Measurements from ENCODE around the gene DAPK1. TPM values are rescaled to one million over a fixed set of nuclear protein-coding genes. Genes with fewer than 3 reads are reported as not detected.

Gene DAPK1
- polyA plus RNA-seq, 2 of the 4 experiments (the other 2 are of a cell fraction) = 55.2 to 67.2 TPM

- no peak for TF ChIP-seq EHF (CRISPR knock-in tag; IDR thresholded peaks at IDR 0.05)
These were observed 116.7 kb downstream of the DAPK1 start (continued) for GRCh38 chr9:87614397-87614796.

- WGBS (ENCODE audit: missing lambda C conversion rate) = 89% methylated on average over 6 of the region's 6 CpGs
- no peak overlapping the region; a peak in 1 of 6 replicates for H3K27ac ChIP-seq
- TF ChIP-seq MYC (IDR thresholded peaks at IDR 0.05; ENCODE audit: borderline replicate concordance, low read length) (no peak), ZNF302 (CRISPR knock-in tag; IDR thresholded peaks at IDR 0.05) (no peak), REST (IDR thresholded peaks at IDR 0.05) (no peak), FOSB (CRISPR knock-in tag; IDR thresholded peaks at IDR 0.05) (no peak), HEYL (CRISPR knock-in tag; IDR thresholded peaks at IDR 0.05) (no peak), ZSCAN20 (CRISPR knock-in tag; IDR thresholded peaks at IDR 0.05) (no peak), USF2 (IDR thresholded peaks at IDR 0.05) (no peak), RNF2 (IDR thresholded peaks at IDR 0.05; ENCODE audit: borderline replicate concordance, low read depth) (no peak), CHD4 (IDR thresholded peaks at IDR 0.05; ENCODE audit: borderline replicate concordance) (no peak), GATA3 (IDR thresholded peaks at IDR 0.05; ENCODE audit: borderline replicate concordance) (no peak), SREBF2 (IDR thresholded peaks at IDR 0.05) (no peak)
- TF ChIP-seq, protein P1, sequence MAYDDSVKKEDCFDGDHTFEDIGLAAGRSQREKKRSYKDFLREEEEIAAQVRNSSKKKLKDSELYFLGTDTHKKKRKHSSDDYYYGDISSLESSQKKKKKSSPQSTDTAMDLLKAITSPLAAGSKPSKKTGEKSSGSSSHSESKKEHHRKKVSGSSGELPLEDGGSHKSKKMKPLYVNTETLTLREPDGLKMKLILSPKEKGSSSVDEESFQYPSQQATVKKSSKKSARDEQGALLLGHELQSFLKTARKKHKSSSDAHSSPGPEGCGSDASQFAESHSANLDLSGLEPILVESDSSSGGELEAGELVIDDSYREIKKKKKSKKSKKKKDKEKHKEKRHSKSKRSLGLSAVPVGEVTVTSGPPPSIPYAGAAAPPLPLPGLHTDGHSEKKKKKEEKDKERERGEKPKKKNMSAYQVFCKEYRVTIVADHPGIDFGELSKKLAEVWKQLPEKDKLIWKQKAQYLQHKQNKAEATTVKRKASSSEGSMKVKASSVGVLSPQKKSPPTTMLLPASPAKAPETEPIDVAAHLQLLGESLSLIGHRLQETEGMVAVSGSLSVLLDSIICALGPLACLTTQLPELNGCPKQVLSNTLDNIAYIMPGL (CRISPR knock-in tag; IDR thresholded peaks at IDR 0.05; ENCODE audit: borderline replicate concordance) = no peak
- FAIRE-seq (no peak), DNase-seq (ENCODE audit: low read depth in 1 of 2, low spot score in 1 of 2) (no peak), ATAC-seq (no peak)
- POLR2A ChIA-PET = no interaction called here
- CTCF ChIA-PET = interaction anchor here (1.0 kb wide), 1 partner anchor 48 kb away, joined by 3 read pairs; no protein-coding TSS in a partner anchor
- peaks cover 53% of the 10 kb centered on the region for H3K4me1 ChIP-seq
- no peak overlapping the region for H3K4me3 ChIP-seq
- no peak overlapping the region for H3K4me2 ChIP-seq
- no peaks in the 10 kb centered on the region for H3K9me3 ChIP-seq
These were observed 117.5 kb downstream of the DAPK1 start for GRCh38 chr9:87615136-87615535.

GRCh38 chr9:87615547-87616148 lies 118.0 kb downstream of the DAPK1 start:
- TF ChIP-seq SMC3 (IDR thresholded peaks at IDR 0.05) = no peak
- TF ChIP-seq HDAC2 (IDR thresholded peaks at IDR 0.05) = no peak
- TF ChIP-seq FOSB (CRISPR knock-in tag; IDR thresholded peaks at IDR 0.05) = no peak
- TF ChIP-seq MYC (IDR thresholded peaks at IDR 0.05; ENCODE audit: borderline replicate concordance, low read length) = no peak
- TF ChIP-seq TFCP2L1 (CRISPR knock-in tag; IDR thresholded peaks at IDR 0.05) = no peak
- no peak for TF ChIP-seq MAFK (IDR thresholded peaks at IDR 0.05; ENCODE audit: partially characterized antibody)
- TF ChIP-seq CBX8 (IDR thresholded peaks at IDR 0.05) = no peak
- TF ChIP-seq ZC3H11A (IDR thresholded peaks at IDR 0.05) = no peak
- TF ChIP-seq HEYL (CRISPR knock-in tag; IDR thresholded peaks at IDR 0.05) = no peak
- no peak for TF ChIP-seq SREBF2 (IDR thresholded peaks at IDR 0.05)
- peaks cover 50% of the 10 kb centered on the region for H3K4me1 ChIP-seq
- FAIRE-seq = no peak
- H3K27ac ChIP-seq = peak overlapping the region in 1 of 2 experiments; percentile 49; a peak in 2 of 6 replicates
- H3K4me3 ChIP-seq = no peak overlapping the region
- ATAC-seq = no peak
- no peak for DNase-seq (ENCODE audit: low read depth in 1 of 2, low spot score in 1 of 2)
- 70% methylated on average over 6 of the region's 6 CpGs for WGBS (ENCODE audit: missing lambda C conversion rate)
- no peak overlapping the region for H3K4me2 ChIP-seq
- ChIA-PET CTCF (no interaction called here), POLR2A (no interaction called here)
- H3K9me3 ChIP-seq = no peaks in the 10 kb centered on the region

All from A549 (cell line).